Adrenal gland (tissue), 5 donors: ENCODE data around the gene NECTIN4.

ENCODE experiments used
- POLR2A ChIP-seq, 2 donors: fragments of 450-650 bp; IDR thresholded peaks; one replicate each; pipeline ENCODE4 v1.6.1; 2017; ENCODE audit warnings: antibody characterized with exemption in 2 of 2, mild to moderate bottlenecking in 2 of 2, moderate library complexity in 1 of 2
- TF ChIP-seq, protein P1 (sequence below), 6 experiments: fragments of 450-650 bp in 4 of 6; fragments of 200-600 bp in 2 of 6; sonication (generic) in 1 of 6; IDR thresholded peaks; 1 replicate in 5 of 6; 2 replicates in 1 of 6; pipeline versions ENCODE4 v1.5.1 to v1.8.0; 2016 to 2021; ENCODE audit warnings: antibody characterized with exemption in 6 of 6, mild to moderate bottlenecking in 2 of 6, moderate library complexity in 1 of 6
- donor health status: DM: no; HTN: no; CAD: no.

- TF ChIP-seq, protein P1, sequence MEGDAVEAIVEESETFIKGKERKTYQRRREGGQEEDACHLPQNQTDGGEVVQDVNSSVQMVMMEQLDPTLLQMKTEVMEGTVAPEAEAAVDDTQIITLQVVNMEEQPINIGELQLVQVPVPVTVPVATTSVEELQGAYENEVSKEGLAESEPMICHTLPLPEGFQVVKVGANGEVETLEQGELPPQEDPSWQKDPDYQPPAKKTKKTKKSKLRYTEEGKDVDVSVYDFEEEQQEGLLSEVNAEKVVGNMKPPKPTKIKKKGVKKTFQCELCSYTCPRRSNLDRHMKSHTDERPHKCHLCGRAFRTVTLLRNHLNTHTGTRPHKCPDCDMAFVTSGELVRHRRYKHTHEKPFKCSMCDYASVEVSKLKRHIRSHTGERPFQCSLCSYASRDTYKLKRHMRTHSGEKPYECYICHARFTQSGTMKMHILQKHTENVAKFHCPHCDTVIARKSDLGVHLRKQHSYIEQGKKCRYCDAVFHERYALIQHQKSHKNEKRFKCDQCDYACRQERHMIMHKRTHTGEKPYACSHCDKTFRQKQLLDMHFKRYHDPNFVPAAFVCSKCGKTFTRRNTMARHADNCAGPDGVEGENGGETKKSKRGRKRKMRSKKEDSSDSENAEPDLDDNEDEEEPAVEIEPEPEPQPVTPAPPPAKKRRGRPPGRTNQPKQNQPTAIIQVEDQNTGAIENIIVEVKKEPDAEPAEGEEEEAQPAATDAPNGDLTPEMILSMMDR (IDR thresholded peaks at IDR 0.05): no peak
- TF ChIP-seq POLR2A (IDR thresholded peaks at IDR 0.05): no peak
These were observed 22.7 kb downstream of the NECTIN4 start for GRCh38 chr1:161066694-161067093.
